Right lobe of liver (tissue), 4 donors: ENCODE measurements around the gene GJA4.

Source experiments
- CTCF ChIP-seq, 4 donors: fragments of 200-600 bp in 3 of 4; fragments of 450-650 bp in 1 of 4; IDR thresholded peaks; one replicate each; pipeline versions ENCODE4 v1.5.1 to v1.8.0; 2016 to 2022; ENCODE audit warnings: antibody characterized with exemption in 4 of 4, mild to moderate bottlenecking in 2 of 4
- POLR2A ChIP-seq: fragments of 450-650 bp; IDR thresholded peaks from one replicate; pipeline ENCODE4 v1.6.1; 2017; ENCODE audit warnings: antibody characterized with exemption, mild to moderate bottlenecking
- donor health status: DM: no; HTN: no; CAD: no.
- donor health status: DM: no; HTN: no; CAD: no.
- donor health status: DM: no; HTN: yes; CAD: no.

- no peak for TF ChIP-seq CTCF (IDR thresholded peaks at IDR 0.05)
- TF ChIP-seq POLR2A = no peak
Measured at GRCh38 chr1:34755961-34756360, 36.8 kb upstream of the GJA4 start.
